ENCODE results near the gene ZNF215.

- TF ChIP-seq RNF2 (IDR thresholded peaks at IDR 0.05; ENCODE audit: borderline replicate concordance, low read depth, low read length, missing control alignments, poor library complexity, severe bottlenecking) = no peak
- no peak for TF ChIP-seq BACH1 (IDR thresholded peaks at IDR 0.05; ENCODE audit: low read length)
- TF ChIP-seq SRF (IDR thresholded peaks at IDR 0.05; ENCODE audit: low read depth, low read length) = no peak
- TF ChIP-seq RAD21 (IDR thresholded peaks at IDR 0.05 in 1 of 2, conservative IDR thresholded peaks at IDR 0.05 in 1 of 2; ENCODE audit: low read depth in 2 of 2, low read length in 2 of 2) = no peak
- no peak for TF ChIP-seq CTCF (IDR thresholded peaks at IDR 0.05; ENCODE audit: control extremely low read depth in 1 of 3, insufficient read depth in 1 of 3, low read depth in 1 of 3, low read length in 3 of 3)
Measured at GRCh38 chr11:6889835-6890234, 36.4 kb upstream of the ZNF215 start.

All from H1 (cell line).